ENCODE measurements around the gene GTPBP4. TPM values are rescaled to one million over a fixed set of nuclear protein-coding genes. Genes with fewer than 3 reads are reported as not detected.
A peak's percentile ranks its signal among the peaks of the same experiment; 100 is the strongest.

Gene GTPBP4
- polyA plus RNA-seq, 1 donor: 41.4 TPM

DNA sequence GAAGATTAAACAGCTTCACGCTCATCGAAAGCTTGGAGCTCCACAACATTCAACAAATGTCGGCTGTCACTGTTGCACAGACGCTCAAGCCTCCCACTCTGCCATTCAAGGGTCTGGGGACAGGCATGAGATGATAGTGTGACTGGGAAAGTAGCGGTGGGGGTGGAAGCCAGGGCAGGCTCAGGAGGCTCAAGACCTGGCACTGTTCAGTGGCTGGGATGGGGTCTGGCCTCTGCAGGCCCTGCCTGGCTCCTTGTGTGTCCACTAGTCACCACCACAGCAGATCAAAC lies 13.5 kb upstream of the GTPBP4 start:
- H3K4me1 ChIP-seq (ENCODE audit: control insufficient read depth, insufficient read depth, low read length): peaks cover 29% of the 10 kb centered on the region

DNA sequence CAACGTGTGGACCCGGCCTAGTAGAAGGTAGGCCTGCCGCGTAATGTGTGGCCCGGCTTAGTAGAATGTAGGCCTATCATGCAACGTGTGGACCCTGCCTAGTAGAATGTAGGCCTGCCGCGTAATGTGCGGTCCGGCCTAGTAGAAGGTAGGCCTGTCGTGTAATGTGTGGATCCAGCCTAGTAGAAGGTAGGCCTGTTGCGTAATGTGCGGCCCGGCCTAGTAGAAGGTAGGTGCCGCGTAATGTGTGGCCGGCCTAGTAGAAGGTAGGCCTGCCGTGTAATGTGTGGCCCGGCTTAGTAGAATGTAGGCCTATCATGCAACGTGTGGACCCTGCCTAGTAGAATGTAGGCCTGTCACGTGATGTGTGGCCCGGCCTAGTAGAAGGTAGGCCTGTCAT lies 11.9 kb upstream of the GTPBP4 start:
- Histone ChIP-seq H3K27ac (ENCODE audit: low read length) (no peak overlapping the region), H3K4me1 (ENCODE audit: control insufficient read depth, insufficient read depth, low read length) (peaks cover 16% of the 10 kb centered on the region), H3K9me3 (ENCODE audit: control insufficient read depth, low read depth, low read length) (peaks cover 24% of the 10 kb centered on the region), H3K27me3 (ENCODE audit: control insufficient read depth, insufficient read depth, low read length) (no peaks in the 10 kb centered on the region), H3K4me3 (ENCODE audit: low read length) (no peak overlapping the region), H3K36me3 (ENCODE audit: control insufficient read depth, insufficient read depth, low read length) (no peaks in the 10 kb centered on the region)
- no peak for DNase-seq
- whole genome bisulfite sequencing (ENCODE audit: insufficient coverage, low lambda C conversion rate): no CpG with 5 or more reads among the region's 22 CpGs

More for the DNA sequence above, 13.5 kb upstream of the GTPBP4 start:
- Histone ChIP-seq H3K36me3 (ENCODE audit: control insufficient read depth, insufficient read depth, low read length) (no peaks in the 10 kb centered on the region), H3K4me3 (ENCODE audit: low read length) (no peak overlapping the region), H3K27ac (ENCODE audit: low read length) (no peak overlapping the region), H3K27me3 (ENCODE audit: control insufficient read depth, insufficient read depth, low read length) (no peaks in the 10 kb centered on the region), H3K9me3 (ENCODE audit: control insufficient read depth, low read depth, low read length) (peaks cover 16% of the 10 kb centered on the region)
- WGBS (ENCODE audit: insufficient coverage, low lambda C conversion rate): no CpG with 5 or more reads among the region's 5 CpGs
- DNase-seq: no peak

DNA sequence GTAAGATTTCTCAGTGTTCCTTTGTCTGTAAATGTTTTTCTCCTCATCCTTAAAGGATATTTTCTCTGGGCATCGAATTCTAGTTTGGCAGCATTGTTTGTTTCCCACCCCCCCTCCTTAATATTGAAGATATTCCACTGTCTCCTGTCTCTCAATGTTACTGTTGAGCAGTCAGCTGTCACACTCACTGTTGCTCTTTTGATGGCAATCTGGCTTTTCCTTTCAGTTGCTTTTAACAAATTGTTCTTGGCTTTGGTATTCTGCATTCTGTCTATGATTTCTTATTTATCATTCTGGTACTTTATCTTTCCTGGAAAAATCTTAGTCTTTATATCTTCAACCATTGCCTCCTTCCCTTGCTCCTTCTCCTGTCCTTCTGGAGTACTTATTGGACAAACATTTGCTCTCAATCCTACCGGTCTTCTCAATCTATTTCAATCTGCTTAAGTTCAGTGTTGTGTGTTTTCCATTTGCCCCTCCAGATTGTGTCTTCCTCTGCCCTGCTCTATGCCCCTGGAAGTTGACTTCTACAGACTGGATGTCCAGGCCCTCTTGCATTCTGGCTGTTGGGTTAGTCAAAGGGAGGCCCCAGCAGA lies 9.3 kb upstream of the GTPBP4 start:
- no peaks in the 10 kb centered on the region for H3K36me3 ChIP-seq (ENCODE audit: control insufficient read depth, insufficient read depth, low read length)
- DNase-seq: no peak
- H3K27ac ChIP-seq (ENCODE audit: low read length): no peak overlapping the region
- H3K4me1 ChIP-seq (ENCODE audit: control insufficient read depth, insufficient read depth, low read length): peaks cover 13% of the 10 kb centered on the region
- WGBS (ENCODE audit: insufficient coverage, low lambda C conversion rate): 100% methylated on average over 2 of the region's 2 CpGs
- no peaks in the 10 kb centered on the region for H3K27me3 ChIP-seq (ENCODE audit: control insufficient read depth, insufficient read depth, low read length)
- H3K9me3 ChIP-seq (ENCODE audit: control insufficient read depth, low read depth, low read length): peaks cover 24% of the 10 kb centered on the region
- H3K4me3 ChIP-seq (ENCODE audit: low read length): no peak overlapping the region

DNA sequence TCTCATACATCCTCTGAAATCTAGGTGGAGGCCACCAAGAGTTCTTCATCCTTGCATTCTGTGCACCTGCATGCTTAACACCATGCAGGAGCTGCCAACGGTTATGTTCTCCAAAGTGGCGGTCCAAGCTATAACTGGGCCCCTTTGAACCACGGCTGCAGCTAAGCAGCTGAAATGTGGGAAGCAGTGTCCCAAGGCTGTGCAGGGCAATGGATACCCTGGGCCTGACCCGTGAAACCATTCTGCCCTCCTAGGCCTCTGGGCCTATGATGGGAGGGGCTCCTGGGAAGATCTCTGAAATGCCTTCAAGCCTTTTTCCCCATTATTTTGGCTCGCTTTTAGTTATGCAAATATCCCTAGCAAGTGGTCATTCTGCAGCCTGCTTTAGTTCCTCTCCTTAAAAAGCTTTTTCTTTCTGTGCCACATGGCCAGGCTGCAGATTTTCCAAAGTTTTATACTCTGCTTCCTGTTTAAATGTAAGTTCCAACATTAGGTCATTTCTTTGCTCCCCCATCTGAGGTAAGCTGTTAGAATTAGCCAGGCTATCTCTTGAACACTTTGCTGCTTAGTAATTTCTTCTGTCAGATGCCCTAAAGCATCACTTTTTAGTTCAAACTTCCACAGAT lies 7.7 kb upstream of the GTPBP4 start:
- no peak for DNase-seq
- peaks cover 24% of the 10 kb centered on the region for H3K9me3 ChIP-seq (ENCODE audit: control insufficient read depth, low read depth, low read length)
- H3K27ac ChIP-seq (ENCODE audit: low read length): no peak overlapping the region
- no CpG with 5 or more reads among the region's 5 CpGs for WGBS (ENCODE audit: insufficient coverage, low lambda C conversion rate)
- peaks cover 19% of the 10 kb centered on the region for H3K4me1 ChIP-seq (ENCODE audit: control insufficient read depth, insufficient read depth, low read length)
- H3K27me3 ChIP-seq (ENCODE audit: control insufficient read depth, insufficient read depth, low read length): no peaks in the 10 kb centered on the region
- H3K4me3 ChIP-seq (ENCODE audit: low read length): no peak overlapping the region
- no peaks in the 10 kb centered on the region for H3K36me3 ChIP-seq (ENCODE audit: control insufficient read depth, insufficient read depth, low read length)

DNA sequence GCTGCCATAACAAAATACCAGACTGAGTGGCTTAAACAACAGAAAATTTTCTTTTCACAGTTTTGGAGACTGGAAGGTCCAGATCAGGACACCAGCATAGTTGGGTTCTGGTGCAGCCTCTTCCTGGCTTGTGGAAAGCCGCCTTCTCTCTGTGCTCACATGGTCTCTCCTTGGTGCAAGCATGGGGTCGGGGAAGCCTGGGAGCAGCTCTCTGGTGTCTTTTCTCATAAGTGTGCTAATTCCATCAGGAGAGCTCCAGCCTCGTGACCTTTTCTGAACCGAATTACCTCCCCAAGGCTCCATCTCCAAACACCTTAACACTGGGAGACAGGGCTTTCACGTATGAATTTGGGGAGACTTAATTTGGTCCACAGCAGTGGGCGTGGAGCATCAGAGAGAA lies 4.8 kb upstream of the GTPBP4 start:
- Histone ChIP-seq H3K36me3 (ENCODE audit: control insufficient read depth, insufficient read depth, low read length) (no peaks in the 10 kb centered on the region), H3K4me3 (ENCODE audit: low read length) (no peak overlapping the region), H3K4me1 (ENCODE audit: control insufficient read depth, insufficient read depth, low read length) (peaks cover 37% of the 10 kb centered on the region), H3K27ac (ENCODE audit: low read length) (peak overlapping the region; percentile 81), H3K27me3 (ENCODE audit: control insufficient read depth, insufficient read depth, low read length) (no peaks in the 10 kb centered on the region), H3K9me3 (ENCODE audit: control insufficient read depth, low read depth, low read length) (peaks cover 18% of the 10 kb centered on the region)
- no peak for DNase-seq
- WGBS (ENCODE audit: insufficient coverage, low lambda C conversion rate): no CpG with 5 or more reads among the region's 6 CpGs

DNA sequence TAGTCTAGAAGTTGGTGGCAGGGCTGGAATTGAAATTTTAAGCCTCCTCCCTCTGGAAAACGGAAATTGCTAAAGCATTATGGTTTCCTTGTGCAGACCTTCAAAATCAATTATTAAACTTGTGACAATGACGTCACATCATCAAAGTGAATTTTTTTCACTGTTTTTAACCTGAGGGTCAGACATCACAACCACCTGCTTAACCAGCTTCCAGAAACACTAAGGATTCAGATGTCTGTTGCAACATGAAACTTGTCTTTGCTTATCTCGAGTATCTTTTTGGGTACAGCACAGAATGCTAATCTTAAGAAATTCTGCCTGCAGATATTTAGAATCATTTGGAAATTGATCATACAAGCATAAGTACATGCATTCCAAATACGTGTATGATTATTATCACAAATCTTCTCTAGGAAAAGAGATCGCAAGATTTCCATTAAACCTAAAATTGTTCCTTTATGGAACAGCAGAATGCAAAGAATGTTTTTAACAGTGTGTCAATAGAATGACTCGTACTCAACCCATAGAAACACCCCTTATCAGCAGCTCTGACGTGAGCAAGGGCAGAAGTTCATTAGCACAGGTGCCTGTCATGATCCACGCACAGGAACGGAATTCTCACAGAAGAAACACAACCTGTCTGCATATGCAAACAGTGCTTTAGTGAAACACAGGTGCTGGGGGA lies 4.1 kb upstream of the GTPBP4 start:
- DNase-seq: peak; percentile 86 to 89

DNA sequence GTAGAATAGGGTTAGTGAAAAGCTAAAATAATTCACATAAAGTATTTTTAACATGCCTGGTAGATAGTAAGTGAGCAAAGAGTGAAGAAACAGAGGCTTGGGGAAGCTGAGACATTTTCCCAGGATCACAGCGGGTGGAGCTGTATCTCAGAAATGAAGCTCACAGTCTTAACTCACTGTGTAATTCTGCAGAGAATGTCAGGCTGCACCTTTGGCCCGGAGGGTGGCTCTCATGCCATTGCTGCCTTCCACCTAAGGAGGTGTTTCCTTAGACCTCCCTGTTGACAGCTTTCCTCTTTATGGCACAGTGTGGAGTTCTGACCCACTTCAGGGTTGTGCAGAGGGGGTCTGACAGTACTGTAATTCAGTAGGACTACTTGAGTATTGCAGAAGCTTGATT lies 2.9 kb upstream of the GTPBP4 start:
- peak in 1 of 2 donors; percentile 35 for DNase-seq
- H3K9me3 ChIP-seq (ENCODE audit: control insufficient read depth, low read depth, low read length): peaks cover 2% of the 10 kb centered on the region
- no peak overlapping the region for H3K4me3 ChIP-seq (ENCODE audit: low read length)
- no peaks in the 10 kb centered on the region for H3K27me3 ChIP-seq (ENCODE audit: control insufficient read depth, insufficient read depth, low read length)
- no CpG with 5 or more reads among the region's 2 CpGs for WGBS (ENCODE audit: insufficient coverage, low lambda C conversion rate)
- H3K27ac ChIP-seq (ENCODE audit: low read length): peak overlapping the region; percentile 81
- peaks cover 40% of the 10 kb centered on the region for H3K4me1 ChIP-seq (ENCODE audit: control insufficient read depth, insufficient read depth, low read length)
- H3K36me3 ChIP-seq (ENCODE audit: control insufficient read depth, insufficient read depth, low read length): no peaks in the 10 kb centered on the region

More for the DNA sequence above, 4.1 kb upstream of the GTPBP4 start:
- no peak overlapping the region for H3K4me3 ChIP-seq (ENCODE audit: low read length)
- H3K4me1 ChIP-seq (ENCODE audit: control insufficient read depth, insufficient read depth, low read length): peaks cover 37% of the 10 kb centered on the region
- peak overlapping the region; percentile 81 for H3K27ac ChIP-seq (ENCODE audit: low read length)
- peaks cover 12% of the 10 kb centered on the region for H3K9me3 ChIP-seq (ENCODE audit: control insufficient read depth, low read depth, low read length)
- no peaks in the 10 kb centered on the region for H3K27me3 ChIP-seq (ENCODE audit: control insufficient read depth, insufficient read depth, low read length)
- no peaks in the 10 kb centered on the region for H3K36me3 ChIP-seq (ENCODE audit: control insufficient read depth, insufficient read depth, low read length)
- WGBS (ENCODE audit: insufficient coverage, low lambda C conversion rate): no CpG with 5 or more reads among the region's 9 CpGs

DNA sequence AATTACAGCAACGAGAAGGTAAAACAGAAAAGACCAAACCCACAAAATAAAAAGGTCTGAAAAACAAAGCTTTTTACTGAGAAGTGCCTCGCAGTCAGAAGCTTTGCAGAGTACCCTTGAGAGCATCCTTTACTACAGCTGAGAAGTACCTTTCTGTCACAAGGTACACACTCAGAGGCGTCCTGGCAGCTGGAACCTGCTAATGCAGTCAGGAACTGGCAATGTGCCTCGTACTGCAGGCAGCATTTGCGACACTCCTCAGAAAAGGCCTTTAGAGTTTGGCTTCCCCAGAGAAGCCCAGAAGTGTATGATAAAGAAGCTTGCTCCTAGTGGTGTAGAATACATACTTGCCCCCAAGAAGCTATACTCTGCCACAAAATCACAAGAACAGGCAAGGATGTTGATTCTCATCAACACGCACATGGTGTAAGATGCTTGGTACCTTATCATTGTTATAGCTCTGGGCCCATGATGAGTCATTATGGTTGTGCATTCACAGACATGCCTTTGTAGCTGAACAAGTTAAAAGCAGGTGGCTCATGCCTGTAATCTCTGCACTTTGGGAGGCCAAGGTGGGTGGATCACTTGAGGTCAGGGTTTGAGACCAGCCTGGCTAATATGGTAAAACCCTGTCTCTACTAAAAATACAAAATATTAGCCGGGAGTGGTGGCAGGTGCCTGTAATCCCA lies 2.0 kb upstream of the GTPBP4 start:
- H3K27ac ChIP-seq (ENCODE audit: low read length): peak overlapping the region; percentile 81

DNA sequence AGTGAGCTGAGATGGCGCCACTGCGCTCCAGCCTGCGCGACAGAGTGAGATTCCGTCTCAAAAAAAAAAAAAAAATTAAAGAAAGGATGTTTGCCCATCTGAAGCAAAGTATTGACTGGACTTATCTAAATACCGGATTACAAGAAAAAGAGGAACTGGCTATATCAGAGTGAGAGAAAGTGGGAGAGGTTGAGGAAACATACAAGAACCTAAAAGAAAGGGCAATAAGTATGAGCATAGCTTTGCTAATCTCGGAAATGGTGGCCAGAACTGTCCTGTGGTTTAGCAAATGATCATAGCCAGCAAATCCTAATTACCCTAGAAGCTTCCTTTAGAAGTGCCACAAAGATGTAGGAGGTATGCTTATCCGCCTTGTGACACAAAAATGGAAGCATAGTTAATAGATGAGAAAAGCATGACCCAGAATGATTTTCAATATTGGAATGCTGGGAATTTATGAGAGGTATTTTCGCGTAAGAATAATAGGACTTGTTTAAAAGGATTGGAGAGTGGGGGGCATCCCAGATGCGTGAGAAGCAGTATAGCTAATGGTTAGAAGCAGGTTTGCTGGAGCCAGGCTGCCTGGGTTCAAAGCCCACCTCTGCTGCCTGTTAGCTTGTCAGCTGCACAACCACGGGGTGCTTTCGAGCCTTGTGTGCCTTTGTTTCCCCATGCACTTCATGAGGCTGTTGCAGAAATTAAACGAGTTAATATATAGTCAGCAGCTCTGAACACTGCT lies 1.2 kb upstream of the GTPBP4 start:
- peak overlapping the region; percentile 93 for H3K4me3 ChIP-seq (ENCODE audit: low read length)
- no peak for DNase-seq

More for the DNA sequence above, 2.0 kb upstream of the GTPBP4 start:
- H3K4me1 ChIP-seq (ENCODE audit: control insufficient read depth, insufficient read depth, low read length): peaks cover 40% of the 10 kb centered on the region
- WGBS (ENCODE audit: insufficient coverage, low lambda C conversion rate): 100% methylated on average over 1 of the region's 7 CpGs
- peak in 1 of 2 donors; percentile 73 for DNase-seq
- no peak overlapping the region for H3K4me3 ChIP-seq (ENCODE audit: low read length)
- H3K27me3 ChIP-seq (ENCODE audit: control insufficient read depth, insufficient read depth, low read length): no peaks in the 10 kb centered on the region
- no peaks in the 10 kb centered on the region for H3K36me3 ChIP-seq (ENCODE audit: control insufficient read depth, insufficient read depth, low read length)
- no peaks in the 10 kb centered on the region for H3K9me3 ChIP-seq (ENCODE audit: control insufficient read depth, low read depth, low read length)

DNA sequence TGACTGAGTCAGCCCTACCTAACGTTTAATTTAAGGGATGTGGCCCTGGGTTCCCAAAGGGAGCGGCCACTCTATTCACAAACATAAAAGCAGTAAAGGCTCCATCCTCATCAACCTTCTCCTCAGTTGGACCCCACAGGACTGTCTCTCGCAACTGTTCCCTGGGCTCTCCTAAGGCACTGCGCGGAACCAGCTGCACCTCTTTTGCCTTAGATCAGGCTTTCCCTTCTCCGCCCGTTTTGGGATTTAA lies 689 bp upstream of the GTPBP4 start:
- Histone ChIP-seq H3K9me3 (ENCODE audit: control insufficient read depth, low read depth, low read length) (no peaks in the 10 kb centered on the region), H3K36me3 (ENCODE audit: control insufficient read depth, insufficient read depth, low read length) (no peaks in the 10 kb centered on the region), H3K27me3 (ENCODE audit: control insufficient read depth, insufficient read depth, low read length) (no peaks in the 10 kb centered on the region), H3K27ac (ENCODE audit: low read length) (peak overlapping the region; percentile 72), H3K4me1 (ENCODE audit: control insufficient read depth, insufficient read depth, low read length) (peaks cover 40% of the 10 kb centered on the region), H3K4me3 (ENCODE audit: low read length) (peak overlapping the region; percentile 93)
- no peak for DNase-seq
- no CpG with 5 or more reads among the region's 7 CpGs for WGBS (ENCODE audit: insufficient coverage, low lambda C conversion rate)

More for the DNA sequence above, 1.2 kb upstream of the GTPBP4 start:
- no peaks in the 10 kb centered on the region for H3K36me3 ChIP-seq (ENCODE audit: control insufficient read depth, insufficient read depth, low read length)
- H3K27me3 ChIP-seq (ENCODE audit: control insufficient read depth, insufficient read depth, low read length): no peaks in the 10 kb centered on the region
- H3K27ac ChIP-seq (ENCODE audit: low read length): peak overlapping the region; percentile 81
- 100% methylated on average over 3 of the region's 14 CpGs for WGBS (ENCODE audit: insufficient coverage, low lambda C conversion rate)
- peaks cover 40% of the 10 kb centered on the region for H3K4me1 ChIP-seq (ENCODE audit: control insufficient read depth, insufficient read depth, low read length)
- no peaks in the 10 kb centered on the region for H3K9me3 ChIP-seq (ENCODE audit: control insufficient read depth, low read depth, low read length)
